Measurements from ENCODE around the gene SMIM38. TPM values are rescaled to one million over a fixed set of nuclear protein-coding genes. Genes with fewer than 3 reads are reported as not detected.

SMIM38 gene
- polyA plus RNA-seq, 1 of the 3 experiments (the other 2 are of a cell fraction) = 0.13 TPM

- TF ChIP-seq EZH2phosphoT487 (IDR thresholded peaks at IDR 0.05; ENCODE audit: borderline replicate concordance, low read depth) = no peak
- TF ChIP-seq USF1 (IDR thresholded peaks at IDR 0.05; ENCODE audit: borderline replicate concordance, low read depth) = no peak
- TF ChIP-seq SIN3A (IDR thresholded peaks at IDR 0.05; ENCODE audit: borderline replicate concordance, low read depth, low read length) = no peak
Observed at GRCh38 chr11:69115586-69116560, 39.9 kb upstream of the SMIM38 start (continued).

DNA sequence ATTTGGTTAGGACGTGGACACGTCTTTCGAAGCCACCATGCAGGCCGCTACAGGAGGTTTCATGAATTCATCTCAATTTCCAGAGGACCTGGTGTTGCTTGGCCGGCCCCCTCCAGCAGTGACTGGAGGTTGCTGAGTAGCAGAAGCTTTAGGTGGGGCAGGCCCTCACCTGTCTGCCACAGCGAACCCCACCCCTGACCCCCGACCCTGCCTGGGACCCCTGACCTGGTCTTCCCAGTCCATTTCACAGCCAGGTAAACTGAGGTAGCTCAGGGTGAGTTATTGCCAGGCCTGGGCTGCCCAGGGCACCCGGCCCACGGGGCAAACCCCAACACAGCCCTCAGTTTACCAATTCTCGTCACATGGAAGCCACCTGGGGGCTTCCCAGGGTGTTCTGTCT, 39.1 kb upstream of the SMIM38 start:
- Histone ChIP-seq H3F3A (replicated peaks; ENCODE audit: insufficient read depth) (no peaks in the 10 kb centered on the region), H4K20me1 (ENCODE audit: insufficient read depth) (no peaks in the 10 kb centered on the region), H3K79me2 (ENCODE audit: insufficient read depth) (no peaks in the 10 kb centered on the region), H3K9me2 (no peaks in the 10 kb centered on the region), H3K4me1 (ENCODE audit: control insufficient read depth in 1 of 2, insufficient read depth in 2 of 2, low read depth in 1 of 2, low read length in 1 of 2) (no peaks in the 10 kb centered on the region; a peak in 1 of 4 replicates), H3K27ac (ENCODE audit: low read depth in 2 of 2, low read length in 1 of 2) (no peak overlapping the region), H2AFZ (ENCODE audit: low read depth) (no peak overlapping the region), H3K36me3 (replicated peaks in 1 of 2; ENCODE audit: control insufficient read depth in 1 of 2, insufficient read depth in 2 of 2, low read length in 1 of 2) (no peaks in the 10 kb centered on the region), H3K27me3 (ENCODE audit: insufficient read depth) (no peaks in the 10 kb centered on the region), H3K9ac (no peak overlapping the region), H3K4me2 (no peak overlapping the region), H3K4me3 (ENCODE audit: low read depth in 2 of 2, low read length in 1 of 2) (no peak overlapping the region), H3K9me3 (no peaks in the 10 kb centered on the region)
- TF ChIP-seq, protein P1, sequence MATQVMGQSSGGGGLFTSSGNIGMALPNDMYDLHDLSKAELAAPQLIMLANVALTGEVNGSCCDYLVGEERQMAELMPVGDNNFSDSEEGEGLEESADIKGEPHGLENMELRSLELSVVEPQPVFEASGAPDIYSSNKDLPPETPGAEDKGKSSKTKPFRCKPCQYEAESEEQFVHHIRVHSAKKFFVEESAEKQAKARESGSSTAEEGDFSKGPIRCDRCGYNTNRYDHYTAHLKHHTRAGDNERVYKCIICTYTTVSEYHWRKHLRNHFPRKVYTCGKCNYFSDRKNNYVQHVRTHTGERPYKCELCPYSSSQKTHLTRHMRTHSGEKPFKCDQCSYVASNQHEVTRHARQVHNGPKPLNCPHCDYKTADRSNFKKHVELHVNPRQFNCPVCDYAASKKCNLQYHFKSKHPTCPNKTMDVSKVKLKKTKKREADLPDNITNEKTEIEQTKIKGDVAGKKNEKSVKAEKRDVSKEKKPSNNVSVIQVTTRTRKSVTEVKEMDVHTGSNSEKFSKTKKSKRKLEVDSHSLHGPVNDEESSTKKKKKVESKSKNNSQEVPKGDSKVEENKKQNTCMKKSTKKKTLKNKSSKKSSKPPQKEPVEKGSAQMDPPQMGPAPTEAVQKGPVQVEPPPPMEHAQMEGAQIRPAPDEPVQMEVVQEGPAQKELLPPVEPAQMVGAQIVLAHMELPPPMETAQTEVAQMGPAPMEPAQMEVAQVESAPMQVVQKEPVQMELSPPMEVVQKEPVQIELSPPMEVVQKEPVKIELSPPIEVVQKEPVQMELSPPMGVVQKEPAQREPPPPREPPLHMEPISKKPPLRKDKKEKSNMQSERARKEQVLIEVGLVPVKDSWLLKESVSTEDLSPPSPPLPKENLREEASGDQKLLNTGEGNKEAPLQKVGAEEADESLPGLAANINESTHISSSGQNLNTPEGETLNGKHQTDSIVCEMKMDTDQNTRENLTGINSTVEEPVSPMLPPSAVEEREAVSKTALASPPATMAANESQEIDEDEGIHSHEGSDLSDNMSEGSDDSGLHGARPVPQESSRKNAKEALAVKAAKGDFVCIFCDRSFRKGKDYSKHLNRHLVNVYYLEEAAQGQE (IDR thresholded peaks at IDR 0.05; ENCODE audit: low read depth, low read length) = no peak
- TF ChIP-seq EZH2phosphoT487 (IDR thresholded peaks at IDR 0.05; ENCODE audit: borderline replicate concordance, low read depth) = no peak
- ChIA-PET POLR2A (no interaction called here), CTCF (interaction anchor here (1.4 to 6.4 kb wide), 4 partner anchors 14 to 533 kb away, joined by 3 to 36 read pairs (median 7); no protein-coding TSS in a partner anchor)
- no peak for DNase-seq
- 88% methylated on average over 8 of the region's 10 CpGs for WGBS (ENCODE audit: low lambda C conversion rate)

DNA sequence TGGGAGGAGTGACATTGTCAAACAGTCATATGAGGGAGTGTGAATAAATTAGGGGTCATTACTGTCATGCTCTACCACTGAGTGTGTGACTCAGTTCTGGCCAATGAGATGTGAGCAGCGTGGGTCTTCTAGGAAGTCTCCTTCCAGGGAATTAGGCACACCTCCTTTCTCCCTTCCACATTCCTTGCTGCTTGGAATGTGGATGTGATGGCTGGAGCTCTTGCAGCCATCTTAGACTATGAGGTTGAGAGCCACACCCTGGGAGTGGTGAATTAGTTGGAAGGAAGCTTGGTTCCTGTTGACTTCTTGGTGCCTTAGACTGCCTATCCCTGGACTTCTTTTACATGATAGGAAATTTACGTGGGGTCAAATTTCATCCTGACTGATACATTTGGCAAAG, 36.5 kb upstream of the SMIM38 start:
- POLR2A ChIA-PET = no interaction called here
- CTCF ChIA-PET = interaction anchor here (1.2 to 3.2 kb wide), 3 partner anchors 13 to 525 kb away, joined by 3 to 15 read pairs (median 5); no protein-coding TSS in a partner anchor
- no peak overlapping the region for H3K27ac ChIP-seq (ENCODE audit: low read depth in 2 of 2, low read length in 1 of 2)

More for the DNA sequence above, 36.5 kb upstream of the SMIM38 start:
- H3F3A ChIP-seq (replicated peaks; ENCODE audit: insufficient read depth) = peaks cover 2% of the 10 kb centered on the region
- H3K9me3 ChIP-seq = no peaks in the 10 kb centered on the region
- TF ChIP-seq SIN3A (IDR thresholded peaks at IDR 0.05; ENCODE audit: borderline replicate concordance, low read depth, low read length) (no peak), JUND (IDR thresholded peaks at IDR 0.05) (no peak), EZH2phosphoT487 (IDR thresholded peaks at IDR 0.05; ENCODE audit: borderline replicate concordance, low read depth) (no peak), TEAD4 (IDR thresholded peaks at IDR 0.05; ENCODE audit: borderline replicate concordance, insufficient read depth) (no peak), RXRA (IDR thresholded peaks at IDR 0.05; ENCODE audit: borderline replicate concordance, low read depth) (no peak), CHD2 (IDR thresholded peaks at IDR 0.05; ENCODE audit: low read length, partially characterized antibody) (no peak), MXI1 (IDR thresholded peaks at IDR 0.05; ENCODE audit: low read depth, low read length) (no peak), NFIC (IDR thresholded peaks at IDR 0.05; ENCODE audit: borderline replicate concordance) (no peak), TAF1 (IDR thresholded peaks at IDR 0.05; ENCODE audit: borderline replicate concordance, low read depth, low read length) (no peak)
- TF ChIP-seq, protein P2, sequence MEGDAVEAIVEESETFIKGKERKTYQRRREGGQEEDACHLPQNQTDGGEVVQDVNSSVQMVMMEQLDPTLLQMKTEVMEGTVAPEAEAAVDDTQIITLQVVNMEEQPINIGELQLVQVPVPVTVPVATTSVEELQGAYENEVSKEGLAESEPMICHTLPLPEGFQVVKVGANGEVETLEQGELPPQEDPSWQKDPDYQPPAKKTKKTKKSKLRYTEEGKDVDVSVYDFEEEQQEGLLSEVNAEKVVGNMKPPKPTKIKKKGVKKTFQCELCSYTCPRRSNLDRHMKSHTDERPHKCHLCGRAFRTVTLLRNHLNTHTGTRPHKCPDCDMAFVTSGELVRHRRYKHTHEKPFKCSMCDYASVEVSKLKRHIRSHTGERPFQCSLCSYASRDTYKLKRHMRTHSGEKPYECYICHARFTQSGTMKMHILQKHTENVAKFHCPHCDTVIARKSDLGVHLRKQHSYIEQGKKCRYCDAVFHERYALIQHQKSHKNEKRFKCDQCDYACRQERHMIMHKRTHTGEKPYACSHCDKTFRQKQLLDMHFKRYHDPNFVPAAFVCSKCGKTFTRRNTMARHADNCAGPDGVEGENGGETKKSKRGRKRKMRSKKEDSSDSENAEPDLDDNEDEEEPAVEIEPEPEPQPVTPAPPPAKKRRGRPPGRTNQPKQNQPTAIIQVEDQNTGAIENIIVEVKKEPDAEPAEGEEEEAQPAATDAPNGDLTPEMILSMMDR (IDR thresholded peaks at IDR 0.05) = no peak
- H3K4me2 ChIP-seq = no peak overlapping the region
- H2AFZ ChIP-seq (ENCODE audit: low read depth) = no peak overlapping the region
- no peak overlapping the region for H3K9ac ChIP-seq
- H3K79me2 ChIP-seq (ENCODE audit: insufficient read depth) = no peaks in the 10 kb centered on the region
- WGBS (ENCODE audit: low lambda C conversion rate) = 76% methylated on average over 2 of the region's 2 CpGs
- no peaks in the 10 kb centered on the region for H3K36me3 ChIP-seq (replicated peaks in 1 of 2; ENCODE audit: control insufficient read depth in 1 of 2, insufficient read depth in 2 of 2, low read length in 1 of 2)
- peaks cover 13 to 15% of the 10 kb centered on the region in 2 experiments; a peak in 2 of 4 replicates for H3K4me1 ChIP-seq (ENCODE audit: control insufficient read depth in 1 of 2, insufficient read depth in 2 of 2, low read depth in 1 of 2, low read length in 1 of 2)
- no peaks in the 10 kb centered on the region for H4K20me1 ChIP-seq (ENCODE audit: insufficient read depth)
- no peak for DNase-seq
- H3K4me3 ChIP-seq (ENCODE audit: low read depth in 2 of 2, low read length in 1 of 2) = no peak overlapping the region
- no peaks in the 10 kb centered on the region for H3K27me3 ChIP-seq (ENCODE audit: insufficient read depth)
- H3K9me2 ChIP-seq = no peaks in the 10 kb centered on the region

Measured in SK-N-SH (cell line).